OCI-LY3 (cell line): Measurements from ENCODE around the gene IST1.

ENCODE experiments used
- CTCF ChIP-seq: fragments of 200-600, 300-600 bp; sonication (generic); IDR thresholded peaks from 2 replicates; pipeline ENCODE4 v1.5.1; 2014; ENCODE audit warnings: antibody characterized with exemption, low read length, low read depth
- EZH2phosphoT487 ChIP-seq: fragments of 200-600 bp; shearing (Covaris generic); IDR thresholded peaks from 2 replicates; pipeline ENCODE4 v1.6.1; 2018; ENCODE audit warnings: antibody characterized with exemption, mixed run types, low read depth

GRCh38 chr16:71930013-71930563 lies 34.8 kb downstream of the IST1 start:
- TF ChIP-seq CTCF = no peak
- TF ChIP-seq EZH2phosphoT487 = no peak
